Fibroblast of villous mesenchyme (primary cell): Measurements from ENCODE around the gene NAB2. TPM values are rescaled to one million over a fixed set of nuclear protein-coding genes. Genes with fewer than 3 reads are reported as not detected.

Source experiments
- DNase-seq: peaks from one replicate; pipeline ENCODE4 v3.0.0-alpha.2; 2010; ENCODE audit warnings: low read depth
- H3K4me3 ChIP-seq: 2 replicates; pipeline ENCODE4 v1.5.1; 2011; ENCODE audit warnings: low read depth, mild to moderate bottlenecking, low read length
- CTCF ChIP-seq: IDR thresholded peaks from 2 replicates; pipeline ENCODE4 v1.5.1; 2012; ENCODE audit warnings: low read depth, mild to moderate bottlenecking, low read length; ENCODE audit not compliant: insufficient read depth
- total RNA-seq: library from RNA; depleted of rRNA; stranded (reverse); fragments of >200 nt; gene quantifications from 2 replicates; pipeline ENCODE4 v1.2.3, GENCODE V29; 2012

The NAB2 gene
- total RNA-seq, 1 donor = 38.0 TPM

- no peak for TF ChIP-seq CTCF
- DNase-seq = no peak
These were observed 51.1 kb downstream of the NAB2 start for GRCh38 chr12:57139796-57140649.

GRCh38 chr12:57141249-57141648, 52.3 kb downstream of the NAB2 start:
- no peak overlapping the region for H3K4me3 ChIP-seq
- no peak for TF ChIP-seq CTCF
- DNase-seq = no peak

More at GRCh38 chr12:57139796-57140649, 51.1 kb downstream of the NAB2 start:
- no peak overlapping the region for H3K4me3 ChIP-seq

DNA sequence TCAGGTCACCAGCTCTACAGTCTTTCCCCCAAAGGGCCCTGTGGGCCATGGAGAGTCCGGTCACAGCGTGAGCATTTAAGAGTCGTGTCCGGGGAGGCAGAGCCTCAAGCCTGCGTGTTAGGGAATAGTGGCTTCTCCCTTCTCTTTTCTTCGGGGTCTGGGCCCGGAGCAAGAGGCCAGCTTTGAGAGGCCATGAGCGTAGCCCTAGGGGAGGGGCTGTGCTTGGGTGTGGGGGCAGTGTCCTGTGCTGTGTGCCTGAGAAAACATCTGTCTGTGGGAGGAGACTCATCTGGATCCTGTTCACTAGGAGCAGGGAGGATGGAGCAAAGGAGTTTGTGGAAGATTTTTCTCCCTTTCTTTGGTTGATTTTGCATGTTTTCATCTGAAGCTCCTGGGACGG, 53.2 kb downstream of the NAB2 start:
- no peak overlapping the region for H3K4me3 ChIP-seq
- no peak for TF ChIP-seq CTCF
- DNase-seq = no peak

GRCh38 chr12:57142727-57143126, 53.8 kb downstream of the NAB2 start:
- no peak for DNase-seq
- no peak overlapping the region for H3K4me3 ChIP-seq
- TF ChIP-seq CTCF = no peak

GRCh38 chr12:57143454-57143853, 54.5 kb downstream of the NAB2 start:
- no peak for DNase-seq
- H3K4me3 ChIP-seq = no peak overlapping the region
- TF ChIP-seq CTCF = no peak

Other genes with a start within 250 kb of the NAB2 start
- gene SDR9C7, start 154.7 kb upstream of the NAB2 start, total RNA-seq = not detected in 2 replicates
- under 0.01 TPM in 2 replicates for gene RDH16, start 131.5 kb upstream of the NAB2 start, total RNA-seq
- 4.8 and 6.9 TPM in 2 replicates for gene ZBTB39, start 82.6 kb upstream of the NAB2 start, total RNA-seq
- gene TAC3, start 72.6 kb upstream of the NAB2 start, total RNA-seq = 0.43 TPM in 1 of 2 replicates, not detected in the other
- under 0.01 TPM in 1 of 2 replicates, not detected in the other for gene MYO1A, start 39.0 kb upstream of the NAB2 start, total RNA-seq
- 10.0 and 19.0 TPM in 2 replicates for gene NEMP1, start 10.3 kb upstream of the NAB2 start, total RNA-seq
- gene STAT6, start 22.2 kb downstream of the NAB2 start, total RNA-seq = 81.5 and 81.6 TPM in 2 replicates
- gene LRP1, start 39.4 kb downstream of the NAB2 start, total RNA-seq = 228 and 277 TPM in 2 replicates
- not detected in 2 replicates for gene LRP1-AS, start 58.5 kb downstream of the NAB2 start, total RNA-seq
- 1.3 and 1.6 TPM in 2 replicates for gene NXPH4, start 127.7 kb downstream of the NAB2 start, total RNA-seq
- 199 and 316 TPM in 2 replicates for gene SHMT2, start 140.6 kb downstream of the NAB2 start, total RNA-seq
- gene STAC3, start 162.1 kb downstream of the NAB2 start, total RNA-seq = 0.32 and 1.3 TPM in 2 replicates